AG04450 (cell line): ENCODE measurements around the gene LYPD6. TPM values are rescaled to one million over a fixed set of nuclear protein-coding genes. Genes with fewer than 3 reads are reported as not detected.
A peak's percentile ranks its signal among the peaks of the same experiment; 100 is the strongest.

ENCODE experiments used
- CTCF ChIA-PET: fragments of 300-600, 350-600 bp; formaldehyde crosslinking; extraction: SDS; loops from one replicate; lab custom pipeline; 2022; ENCODE audit warnings: antibody characterized with exemption, inconsistent platforms; lab: Charles Lee
- POLR2A ChIA-PET: fragments of 350-600 bp; formaldehyde crosslinking; extraction: SDS; loops from one replicate; lab custom pipeline; 2021; ENCODE audit warnings: antibody characterized with exemption, inconsistent platforms; lab: Yijun Ruan, JAX
- DNase-seq: peaks from one replicate; pipeline ENCODE4 v3.0.0-alpha.2; 2011; ENCODE audit warnings: low read depth, low spot score
- H3K27ac ChIP-seq: one replicate; pipeline ENCODE4 v1.5.1; 2012; ENCODE audit warnings: low read depth, low read length, control low read depth
- H3K27me3 ChIP-seq: one replicate; pipeline ENCODE4 v1.6.0; 2012; ENCODE audit warnings: low read length; ENCODE audit not compliant: control insufficient read depth, insufficient read depth
- H3K4me3 ChIP-seq: 2 replicates; pipeline ENCODE4 v1.5.1; 2011; ENCODE audit warnings: mild to moderate bottlenecking, low read depth, low read length, control low read depth
- H3K9me3 ChIP-seq: 2 replicates; pipeline ENCODE4 v1.5.1; 2012; ENCODE audit warnings: low read length; ENCODE audit not compliant: control insufficient read depth, insufficient read depth
- CTCF ChIP-seq: IDR thresholded peaks from 2 replicates; pipeline ENCODE4 v1.5.1; 2011; ENCODE audit warnings: low read depth, low read length, control low read depth, inconsistent platforms
- polyA plus RNA-seq: library from polyadenylated mRNA; depleted of rRNA; stranded (reverse); fragments of >200 nt; gene quantifications from 2 replicates; pipeline ENCODE4 v1.2.3, GENCODE V29; 2011

Gene LYPD6
- polyA plus RNA-seq, 1 experiment = 1.3 TPM

- TF ChIP-seq CTCF = no peak
Measured at GRCh38 chr2:149427387-149427786, 97.0 kb downstream of the LYPD6 start.

GRCh38 chr2:149428783-149429182 is 98.4 kb downstream of the LYPD6 start:
- no peak for DNase-seq

More at GRCh38 chr2:149427387-149427786, 97.0 kb downstream of the LYPD6 start:
- Histone ChIP-seq H3K9me3 (no peaks in the 10 kb centered on the region), H3K4me3 (no peak overlapping the region), H3K27ac (no peak overlapping the region), H3K27me3 (no peaks in the 10 kb centered on the region)
- CTCF ChIA-PET = no interaction called here
- DNase-seq = no peak
- POLR2A ChIA-PET = no interaction called here

GRCh38 chr2:149430743-149431736 is 100.7 kb downstream of the LYPD6 start:
- CTCF ChIA-PET = no interaction called here
- peak; percentile 7 for DNase-seq
- Histone ChIP-seq H3K27ac (no peak overlapping the region), H3K27me3 (no peaks in the 10 kb centered on the region), H3K9me3 (no peaks in the 10 kb centered on the region), H3K4me3 (no peak overlapping the region)
- POLR2A ChIA-PET = interaction anchor here (0.6 kb wide), 1 partner anchor 20 kb away, joined by 3 read pairs; no protein-coding TSS in a partner anchor
- TF ChIP-seq CTCF = no peak

More at GRCh38 chr2:149428783-149429182, 98.4 kb downstream of the LYPD6 start:
- TF ChIP-seq CTCF = no peak
- Histone ChIP-seq H3K27me3 (no peaks in the 10 kb centered on the region), H3K9me3 (no peaks in the 10 kb centered on the region), H3K4me3 (no peak overlapping the region), H3K27ac (no peak overlapping the region)
- ChIA-PET CTCF (no interaction called here), POLR2A (no interaction called here)

GRCh38 chr2:149438330-149438960 is 108.1 kb downstream of the LYPD6 start:
- no peak overlapping the region for H3K4me3 ChIP-seq
- no peak for TF ChIP-seq CTCF
- DNase-seq = no peak
- H3K27me3 ChIP-seq = no peaks in the 10 kb centered on the region
- H3K27ac ChIP-seq = no peak overlapping the region
- no peaks in the 10 kb centered on the region for H3K9me3 ChIP-seq
- ChIA-PET CTCF (no interaction called here), POLR2A (no interaction called here)

- no peaks in the 10 kb centered on the region for H3K27me3 ChIP-seq
- no peak overlapping the region for H3K4me3 ChIP-seq
- no peak overlapping the region for H3K27ac ChIP-seq
- ChIA-PET CTCF (no interaction called here), POLR2A (no interaction called here)
- no peak for DNase-seq
- H3K9me3 ChIP-seq = no peaks in the 10 kb centered on the region
- TF ChIP-seq CTCF = no peak
Measured at GRCh38 chr2:149441255-149441654, 110.9 kb downstream of the LYPD6 start.
